CD4-positive, alpha-beta T cell treated with Interleukin-12 subunit alpha and Interleukin-12 subunit beta, for 1 hour (primary cell): ENCODE data around the gene ROS1.
"Not testable (repeated sequence)": the region's sequence is repeated elsewhere in the genome, so short reads cannot be mapped to it uniquely, and the experiment has no call there.

ENCODE experiments used
- DNase-seq: peaks from one replicate; pipeline ENCODE4 v3.0.0-alpha.2; 2020

The ROS1 gene

GRCh38 chr6:117264692-117265409, 160.9 kb downstream of the ROS1 start:
- no peak for DNase-seq

GRCh38 chr6:117264369-117264691, 161.4 kb downstream of the ROS1 start:
- no peak for DNase-seq

- DNase-seq, result no peak
Observed at GRCh38 chr6:117263353-117263927, 162.3 kb downstream of the ROS1 start.

GRCh38 chr6:117262799-117263198, 162.9 kb downstream of the ROS1 start:
- no peak for DNase-seq

GRCh38 chr6:117253785-117254184, 172.0 kb downstream of the ROS1 start:
- no peak for DNase-seq

GRCh38 chr6:117244979-117245378, 180.8 kb downstream of the ROS1 start:
- not testable (repeated sequence) for DNase-seq

GRCh38 chr6:117244571-117244970, 181.2 kb downstream of the ROS1 start:
- DNase-seq, result not testable (repeated sequence)
